ENCODE data around the gene STK40.
A peak's percentile ranks its signal among the peaks of the same experiment; 100 is the strongest.

STK40 gene

DNA sequence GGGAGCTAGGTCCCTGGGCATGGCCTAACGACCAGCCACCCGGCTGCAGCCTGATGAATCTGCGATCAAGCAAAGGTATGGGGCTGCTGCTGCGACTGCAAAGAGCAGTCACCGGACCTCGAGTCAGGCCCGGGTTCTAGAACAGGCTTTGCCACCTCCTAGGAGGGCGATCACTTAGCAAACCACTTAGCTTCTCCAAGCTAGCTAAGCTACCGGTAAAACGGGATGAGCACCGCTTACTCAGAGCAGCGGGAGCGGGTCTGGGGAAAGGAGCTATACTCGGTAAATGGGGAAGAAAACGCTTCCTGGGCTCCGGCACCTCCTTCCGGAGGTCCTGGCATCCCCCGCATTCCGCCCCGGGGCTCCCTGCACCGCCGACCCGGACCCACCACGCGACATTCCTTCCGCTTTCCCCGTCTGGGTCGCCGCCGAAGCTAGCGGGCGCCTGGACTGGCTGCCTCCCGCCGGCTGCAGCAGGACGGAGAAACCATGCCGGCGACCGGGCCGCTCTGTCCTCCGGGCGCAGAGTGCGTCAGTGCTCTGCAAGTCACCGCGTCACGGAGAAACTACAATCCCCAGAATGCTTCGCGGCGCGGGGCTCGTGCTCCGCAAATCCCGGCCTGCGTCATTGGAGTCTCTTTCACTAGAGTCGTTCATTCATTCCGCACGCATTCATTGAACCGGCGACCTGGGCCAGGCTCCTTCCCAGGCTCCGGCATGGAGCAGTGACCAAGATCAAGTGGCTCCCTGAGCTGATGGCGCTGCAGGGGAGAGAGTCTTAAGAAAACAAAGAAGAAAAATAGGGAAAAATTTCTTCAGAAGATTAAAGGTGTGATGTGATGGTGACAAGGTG, 11.9 kb upstream of the STK40 start, which contains the start of gene LSM10:
Gene LSM10 (minus strand): TSS at position 531 of the 853 bp plus-strand sequence. CDS start 3,779 bp downstream, outside the sequence.
- peak; percentile 86 for DNase-seq

DNA sequence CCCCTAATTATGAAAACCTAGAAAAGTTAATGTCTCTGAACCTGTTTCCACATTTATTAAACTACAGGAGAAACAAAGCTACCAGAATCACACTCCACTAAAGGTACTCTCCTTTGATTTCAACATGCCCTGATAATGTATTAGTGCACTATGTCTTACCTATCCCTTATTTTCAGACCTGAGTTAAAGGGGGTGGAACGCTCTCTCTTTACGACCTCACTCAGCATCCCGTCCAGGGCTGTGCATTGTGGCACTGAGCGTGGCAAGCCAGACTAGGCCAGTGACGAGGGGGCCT, 11.3 kb upstream of the STK40 start:
- no peak for DNase-seq

DNA sequence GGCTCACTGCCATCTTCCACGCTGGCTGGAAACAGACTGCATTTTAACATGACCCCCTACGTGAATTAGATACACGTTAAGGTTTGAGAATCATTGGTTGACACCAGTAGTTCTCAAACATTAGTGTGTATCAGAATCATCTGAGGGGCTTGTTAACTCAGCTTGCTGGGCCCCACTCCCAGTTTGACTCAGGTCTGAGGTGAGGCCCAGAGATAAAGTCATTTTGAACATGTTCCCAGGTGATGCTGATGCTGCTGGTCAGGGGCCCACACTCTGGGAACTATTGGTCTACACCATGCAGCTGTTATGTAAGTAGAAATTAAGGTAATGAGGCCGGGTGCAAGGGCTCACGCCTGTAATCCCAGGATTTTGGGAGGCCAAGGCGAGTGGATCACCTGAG, 10.6 kb upstream of the STK40 start:
- no peak for DNase-seq

DNA sequence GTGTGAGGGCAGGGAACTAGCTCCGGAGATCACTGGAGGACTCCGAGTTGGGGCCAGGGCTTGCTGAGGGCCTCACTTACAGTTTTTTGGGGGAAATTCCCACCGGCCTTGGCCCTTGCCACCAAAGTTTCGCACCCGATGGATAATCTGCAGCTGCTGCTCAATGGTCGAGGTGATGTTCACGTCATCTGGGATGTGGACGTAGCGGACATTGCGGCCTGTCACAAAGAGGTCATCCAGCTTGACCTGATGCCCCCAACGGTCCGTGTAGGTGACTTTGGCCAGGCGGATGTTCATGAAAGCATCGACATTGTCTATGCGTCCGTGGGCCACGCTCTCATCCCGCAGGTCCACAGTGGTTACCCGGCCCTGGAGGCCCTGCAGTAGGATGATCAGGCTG, 8.0 kb upstream of the STK40 start:
- no peak for DNase-seq

DNA sequence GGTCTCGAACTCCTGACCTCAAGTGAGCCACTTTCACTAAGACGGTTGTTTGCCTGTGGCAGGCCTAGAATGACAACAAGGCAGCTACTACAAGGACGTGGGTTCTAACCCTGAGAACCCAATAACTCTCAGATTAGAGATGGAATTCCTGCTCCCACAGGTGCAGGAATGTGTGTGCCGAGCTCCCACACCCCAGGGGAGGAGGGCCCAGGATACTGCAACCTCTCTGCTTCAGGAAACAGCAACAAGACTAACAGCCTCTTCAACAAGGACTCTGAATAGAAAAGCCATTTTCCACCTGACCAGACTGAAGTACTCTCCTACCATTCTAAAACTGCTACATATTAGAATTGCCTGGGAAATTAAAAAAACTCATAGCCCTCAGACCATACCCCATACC, 7.1 kb upstream of the STK40 start:
- DNase-seq = no peak

GRCh38 chr1:36391271-36391670, 5.5 kb upstream of the STK40 start:
- DNase-seq = no peak

GRCh38 chr1:36390411-36390810, 4.7 kb upstream of the STK40 start:
- no peak for DNase-seq

GRCh38 chr1:36389999-36390398, 4.3 kb upstream of the STK40 start:
- no peak for DNase-seq

GRCh38 chr1:36389261-36389660, 3.5 kb upstream of the STK40 start:
- no peak for DNase-seq

- no peak for DNase-seq
Observed at GRCh38 chr1:36387141-36387949, 1.6 kb upstream of the STK40 start.

DNA sequence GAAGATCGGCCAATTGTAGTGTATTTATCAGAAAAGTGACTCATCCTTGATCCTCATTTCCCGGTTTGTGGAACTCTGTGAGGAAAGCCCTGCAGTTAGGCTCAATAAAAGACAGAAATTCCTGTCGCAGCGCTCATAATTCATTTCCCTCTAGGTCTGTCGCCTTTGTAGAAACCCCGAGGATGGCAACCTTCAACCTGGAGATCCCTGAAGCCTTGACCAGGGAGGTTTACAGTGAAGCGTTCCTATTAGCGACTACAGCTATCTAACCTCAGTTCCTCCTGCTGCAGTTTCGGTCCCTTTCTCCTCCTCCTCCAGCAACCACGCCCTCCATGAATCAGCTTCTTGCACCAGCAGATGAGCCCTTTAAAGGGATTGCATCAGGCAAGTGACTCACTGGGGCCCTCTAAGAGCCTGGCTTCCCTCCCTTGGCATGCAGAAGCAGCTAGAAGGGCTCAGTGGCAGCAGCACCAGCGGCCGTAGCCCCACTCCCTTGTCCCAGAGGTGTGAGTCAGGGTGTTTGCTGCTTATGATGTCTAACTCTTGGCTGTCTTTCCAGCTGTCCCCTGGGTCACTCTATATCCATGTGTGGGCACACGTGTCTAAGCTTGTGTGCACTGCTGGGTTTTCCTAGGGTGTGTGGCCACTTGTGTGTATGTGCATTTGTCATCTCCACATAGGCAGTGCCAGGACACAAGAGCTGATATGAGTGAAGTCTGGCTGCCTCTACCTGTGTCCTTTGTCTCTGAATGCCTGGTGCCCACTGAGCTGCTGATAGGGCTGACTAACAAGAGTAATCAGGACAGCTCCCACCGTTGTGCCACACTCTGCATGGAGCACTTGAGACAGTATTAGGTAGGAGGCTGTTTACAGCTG, 779 bp upstream of the STK40 start:
- DNase-seq = peak; percentile 83

DNA sequence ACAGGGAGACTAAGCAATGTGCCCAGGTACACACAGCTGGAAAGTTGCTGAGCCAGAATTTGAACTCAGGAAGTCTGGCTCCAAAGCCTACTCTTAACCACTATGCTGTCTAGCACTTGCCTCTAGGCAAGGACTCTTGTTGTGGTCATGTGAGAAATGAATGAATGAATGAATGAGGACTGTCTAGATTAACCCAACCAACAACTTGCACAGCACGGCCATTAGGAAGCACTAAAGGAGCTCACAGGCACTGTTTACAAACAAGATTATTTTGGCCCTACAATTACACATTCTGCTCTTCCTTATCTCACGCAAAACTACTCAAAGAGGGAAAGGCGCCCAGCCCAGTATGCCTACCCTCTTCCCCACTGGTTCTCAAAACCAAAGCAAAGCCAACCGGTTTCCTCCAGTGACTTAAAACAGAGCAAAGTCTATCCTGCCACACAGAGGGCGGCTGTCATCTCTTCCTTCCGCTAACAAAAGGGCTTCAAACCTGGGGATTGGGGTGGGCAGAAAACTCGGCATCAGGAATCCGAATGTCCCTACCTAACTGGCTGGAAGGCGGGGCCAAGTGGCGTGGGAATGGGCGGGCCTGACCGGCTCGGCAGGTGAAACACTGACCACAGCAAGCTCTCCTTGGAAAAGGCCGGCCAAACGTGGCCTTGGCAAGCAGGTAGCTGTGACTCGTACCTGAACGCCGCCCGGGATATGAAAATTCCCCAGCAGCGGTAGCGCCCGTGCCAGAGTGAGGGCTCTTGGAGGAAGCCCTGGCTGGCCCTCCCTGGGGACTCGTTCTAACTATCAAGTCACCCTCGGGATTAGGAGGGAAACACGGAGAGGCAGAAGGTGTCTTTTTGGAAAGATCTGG, 948 bp downstream of the STK40 start:
- no peak for DNase-seq

DNA sequence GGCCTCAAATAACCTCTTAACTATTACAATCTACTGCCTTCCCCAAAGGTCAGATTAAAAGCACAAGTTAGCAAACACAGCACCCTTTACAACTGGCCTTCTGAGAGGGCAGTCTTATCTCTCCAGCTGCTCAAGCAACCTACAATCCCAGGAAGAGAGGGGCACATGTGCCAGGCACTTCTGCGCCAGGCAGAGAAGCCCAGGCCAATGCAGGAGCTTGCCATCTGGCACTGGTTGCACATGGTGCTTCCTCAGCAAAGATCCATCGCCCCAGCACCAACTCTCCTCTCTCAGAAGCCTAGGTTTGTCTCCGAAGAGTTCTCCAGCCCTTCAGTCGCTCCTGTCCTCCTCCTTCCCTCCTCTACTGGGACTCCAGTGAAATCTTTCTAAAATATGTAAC, 2.5 kb downstream of the STK40 start:
- no peak for DNase-seq

DNA sequence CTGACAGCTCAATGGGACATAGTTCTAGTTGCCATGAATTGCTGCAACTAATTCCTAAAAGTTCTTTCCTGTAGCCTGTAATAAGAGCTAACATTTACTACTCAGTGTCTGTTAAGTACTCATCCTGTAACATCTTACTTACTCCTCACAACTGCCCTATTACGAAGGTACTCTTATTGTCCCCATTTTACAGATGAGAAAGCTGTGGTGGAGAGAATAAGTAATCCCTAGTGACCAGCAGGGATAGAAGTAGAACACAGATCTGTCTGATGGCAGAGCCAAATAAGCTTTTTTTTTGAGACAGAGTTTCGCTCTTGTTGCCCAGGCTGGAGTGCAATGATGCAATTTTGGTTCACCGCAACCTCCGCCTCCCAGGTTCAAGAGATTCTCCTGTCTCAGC, 3.1 kb downstream of the STK40 start:
- no peak for DNase-seq

DNA sequence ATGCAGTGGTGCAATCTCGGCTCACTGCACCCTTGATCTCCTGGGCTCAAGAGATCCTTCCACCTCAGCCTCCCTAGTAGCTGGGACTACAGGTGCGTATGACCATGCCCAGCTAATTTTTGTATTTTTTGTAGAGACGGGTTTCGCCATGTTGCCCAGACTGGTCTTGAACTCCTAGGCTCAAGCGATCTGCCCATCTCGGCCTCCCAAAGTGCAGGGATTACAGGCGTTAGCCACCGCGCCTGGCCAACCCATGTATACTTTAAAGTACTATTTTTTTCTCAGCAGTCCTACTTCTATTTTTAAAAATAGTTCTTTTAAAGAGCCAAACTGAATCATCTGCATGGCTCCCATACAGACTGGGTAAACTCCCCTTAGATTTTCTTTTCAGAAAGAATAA, 3.5 kb downstream of the STK40 start:
- no peak for DNase-seq

- DNase-seq = no peak
Observed at GRCh38 chr1:36381405-36381804, 4.3 kb downstream of the STK40 start.

- DNase-seq = no peak
Observed at GRCh38 chr1:36380782-36381181, 4.9 kb downstream of the STK40 start.

- DNase-seq = no peak
Observed at GRCh38 chr1:36380143-36380619, 5.5 kb downstream of the STK40 start.

- DNase-seq = no peak
Observed at GRCh38 chr1:36377791-36378492, 7.8 kb downstream of the STK40 start.

DNA sequence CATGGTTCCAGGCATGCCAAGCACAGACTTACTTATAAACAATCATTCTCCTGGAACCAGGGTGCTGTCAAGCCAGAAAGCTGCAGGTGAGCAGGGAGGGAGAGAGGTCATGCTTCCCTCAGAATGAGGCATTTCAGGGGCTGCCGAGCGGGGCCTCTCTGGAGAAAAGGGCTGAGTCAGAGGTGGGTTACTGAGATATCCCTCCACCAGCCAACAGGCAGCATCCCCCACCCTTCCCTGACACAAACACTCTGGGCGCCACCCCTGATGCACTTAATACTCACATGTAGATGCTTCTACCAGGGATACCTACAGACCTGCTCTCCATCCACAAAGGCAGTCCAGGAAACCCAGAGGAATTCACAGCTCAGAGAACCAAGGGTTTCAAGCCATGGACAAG, 13.1 kb downstream of the STK40 start:
- no peak for DNase-seq

GRCh38 chr1:36369061-36369861, 16.5 kb downstream of the STK40 start:
- DNase-seq = peak; percentile 75
